IMR-90 (cell line): ENCODE results near the gene ARHGEF40. TPM values are rescaled to one million over a fixed set of nuclear protein-coding genes. Genes with fewer than 3 reads are reported as not detected.

Experiments
- ATAC-seq: fragments of 200-7000 bp; cut with Tn5 transposase; 2 replicates; pipeline ENCODE4 v1.9.1; 2020; ENCODE audit warnings: low read depth, mild to moderate bottlenecking, moderate library complexity
- BruUV-seq: library from RNA; stranded (reverse); fragments of 400-500 nt; replicated peaks from 2 replicates; lab custom pipeline; 2021; lab: Mats Ljungman, UMichigan
- CTCF ChIA-PET: fragments of 300-600 bp; formaldehyde crosslinking; extraction: SDS; loops from one replicate; lab custom pipeline; 2021; ENCODE audit warnings: antibody characterized with exemption; lab: Yijun Ruan, JAX
- POLR2A ChIA-PET: fragments of 300-600 bp; sonication (Branson Sonifier 250); formaldehyde crosslinking; loops from one replicate; lab custom pipeline; 2022; ENCODE audit warnings: antibody characterized with exemption; ENCODE audit not compliant: unreplicated experiment; lab: Charles Lee
- DNase-seq: peaks from one replicate; pipeline ENCODE4 v3.0.0; 2013
- H2AFZ ChIP-seq: replicated peaks from 2 replicates; pipeline ENCODE3; 2013; ENCODE audit warnings: low read length, mild to moderate bottlenecking; ENCODE audit not compliant: poor library complexity
- H2AK5ac ChIP-seq: 2 replicates; pipeline ENCODE4 v1.6.1; 2013; ENCODE audit warnings: low read depth, low read length, inconsistent platforms
- H2AK9ac ChIP-seq: replicated peaks from 2 replicates; pipeline ENCODE3; 2013; ENCODE audit warnings: mild to moderate bottlenecking, low read depth, low read length, moderate library complexity; ENCODE audit not compliant: poor library complexity
- H2BK120ac ChIP-seq: 2 replicates; pipeline ENCODE4 v1.6.1; 2013; ENCODE audit warnings: low read depth, low read length, inconsistent platforms
- H2BK15ac ChIP-seq: 3 replicates; pipeline ENCODE4 v1.6.1; 2013; ENCODE audit warnings: low read depth, low read length, inconsistent platforms
- H2BK20ac ChIP-seq: 2 replicates; pipeline ENCODE4 v1.6.1; 2013; ENCODE audit warnings: low read depth, mild to moderate bottlenecking, inconsistent platforms, low read length, moderate library complexity
- H2BK5ac ChIP-seq: 2 replicates; pipeline ENCODE4 v1.6.1; 2013; ENCODE audit warnings: mild to moderate bottlenecking, low read depth, low read length, inconsistent platforms; ENCODE audit not compliant: poor library complexity, severe bottlenecking
- H3K14ac ChIP-seq: replicated peaks from 2 replicates; pipeline ENCODE4 v1.6.1; 2013; ENCODE audit warnings: low read depth, low read length, inconsistent platforms
- H3K18ac ChIP-seq: 2 replicates; pipeline ENCODE4 v1.6.1; 2013; ENCODE audit warnings: low read depth, low read length, control low read depth
- H3K23ac ChIP-seq: 2 replicates; pipeline ENCODE4 v1.6.1; 2013; ENCODE audit warnings: low read depth, low read length, inconsistent platforms
- H3K27ac ChIP-seq: 2 replicates; pipeline ENCODE4 v1.5.1; 2013; ENCODE audit warnings: mild to moderate bottlenecking, control low read depth, low read length; ENCODE audit not compliant: insufficient read depth
- H3K27me3 ChIP-seq: 2 replicates; pipeline ENCODE4 v1.6.1; 2013; ENCODE audit warnings: low read length; ENCODE audit not compliant: control insufficient read depth, insufficient read depth
- H3K36me3 ChIP-seq: 2 replicates; pipeline ENCODE4 v1.6.1; 2013; ENCODE audit warnings: low read length, mixed read lengths; ENCODE audit not compliant: control insufficient read depth, insufficient read depth
- H3K4ac ChIP-seq: 2 replicates; pipeline ENCODE4 v1.6.1; 2013; ENCODE audit warnings: low read depth, low read length, inconsistent platforms
- H3K4me1 ChIP-seq: 2 replicates; pipeline ENCODE4 v1.6.1; 2013; ENCODE audit warnings: low read length, mixed read lengths; ENCODE audit not compliant: control insufficient read depth, insufficient read depth
- H3K4me2 ChIP-seq: 2 replicates; pipeline ENCODE4 v1.6.1; 2013; ENCODE audit warnings: low read depth, mild to moderate bottlenecking, control low read depth, low read length, moderate library complexity
- H3K4me3 ChIP-seq: 2 replicates; pipeline ENCODE4 v1.5.1; 2013; ENCODE audit warnings: low read depth, mild to moderate bottlenecking, control low read depth, low read length, moderate library complexity; ENCODE audit not compliant: insufficient read depth
- H3K56ac ChIP-seq: 2 replicates; pipeline ENCODE4 v1.6.1; 2013; ENCODE audit warnings: low read length, inconsistent platforms; ENCODE audit not compliant: insufficient read depth; ENCODE audit errors: extremely low read depth
- H3K79me1 ChIP-seq, 2 experiments: 2 replicates each; pipeline ENCODE4 v1.6.1; 2013; ENCODE audit warnings: low read length in 2 of 2, inconsistent platforms in 1 of 2, low read depth in 1 of 2
- H3K9ac ChIP-seq: 2 replicates; pipeline ENCODE4 v1.6.1; 2013; ENCODE audit warnings: low read depth, low read length, control low read depth
- H3K9me1 ChIP-seq: 2 replicates; pipeline ENCODE4 v1.6.1; 2013; ENCODE audit warnings: low read length, inconsistent platforms; ENCODE audit not compliant: insufficient read depth
- H3K9me3 ChIP-seq: 2 replicates; pipeline ENCODE4 v1.6.1; 2013; ENCODE audit warnings: low read length; ENCODE audit not compliant: control insufficient read depth, insufficient read depth
- H4K20me1 ChIP-seq: 2 replicates; pipeline ENCODE4 v1.6.1; 2013; ENCODE audit warnings: low read length, inconsistent platforms; ENCODE audit not compliant: insufficient read depth
- H4K5ac ChIP-seq: 2 replicates; pipeline ENCODE4 v1.6.1; 2013; ENCODE audit warnings: mild to moderate bottlenecking, low read depth, low read length, control low read depth
- H4K8ac ChIP-seq, 2 experiments: 2 replicates each; pipeline ENCODE4 v1.6.1; 2013; ENCODE audit warnings: low read depth in 2 of 2, low read length in 2 of 2, control low read depth in 1 of 2, inconsistent platforms in 1 of 2
- H4K91ac ChIP-seq: 2 replicates; pipeline ENCODE4 v1.6.1; 2013; ENCODE audit warnings: low read depth, low read length, inconsistent platforms; ENCODE audit not compliant: insufficient read depth
- BHLHE40 ChIP-seq: fragments of 150-350 bp; IDR thresholded peaks from 2 replicates; pipeline ENCODE4 v1.6.1; 2016; ENCODE audit warnings: mild to moderate bottlenecking, low read depth, low read length
- FOS ChIP-seq: fragments of 150-350 bp; IDR thresholded peaks from 2 replicates; pipeline ENCODE4 v1.6.1; 2016; ENCODE audit warnings: low read depth, low read length
- NFE2L2 ChIP-seq: fragments of 150-350 bp; IDR thresholded peaks from 2 replicates; pipeline ENCODE4 v1.6.1; 2016; ENCODE audit warnings: low read depth, mild to moderate bottlenecking, low read length
- RCOR1 ChIP-seq: IDR thresholded peaks from 2 replicates; pipeline ENCODE4 v1.6.1; 2012; ENCODE audit warnings: mild to moderate bottlenecking, low read length, improper control_type of control experiment; ENCODE audit not compliant: insufficient replicate concordance
- RFX5 ChIP-seq: IDR thresholded peaks from 2 replicates; pipeline ENCODE4 v1.8.0; 2012; ENCODE audit warnings: low read depth, mild to moderate bottlenecking, low read length, moderate library complexity
- SMC3 ChIP-seq: fragments of 150-350 bp; IDR thresholded peaks from 2 replicates; pipeline ENCODE4 v1.6.1; 2016; ENCODE audit warnings: low read depth, mild to moderate bottlenecking, antibody characterized with exemption, low read length, moderate library complexity
- WGBS, 2 experiments: methylation state at CpG; one replicate each; pipeline versions ENCODE4 v1.1.5 to v1.1.7; 2013; ENCODE audit warnings: missing lambda C conversion rate in 2 of 2; ENCODE audit not compliant: insufficient read length in 1 of 2; ENCODE audit errors: extremely low coverage in 2 of 2; 5-methylcytosine and 5-hydroxymethylcytosine counted together
- dilution Hi-C: fragments of 300-500 bp; cut with HindIII; formaldehyde crosslinking; loops from one replicate; pipeline ENCODE4 v1.14.3; 2018; ENCODE audit warnings: low sequenced_read_pairs; ENCODE audit not compliant: unreplicated experiment
- in situ Hi-C: fragments of 300-500 bp; cut with MboI; formaldehyde crosslinking; loops from 3 replicates; pipeline ENCODE4 v1.14.3; 2019; ENCODE audit warnings: low sequenced_read_pairs, inconsistent platforms, mixed read lengths
- intact Hi-C: fragments of 100-400 bp; cut with micrococcal nuclease; formaldehyde crosslinking; loops from 2 replicates; pipeline ENCODE4 v1.10.0; 2022
- polyA plus RNA-seq, 3 experiments: library from polyadenylated mRNA; depleted of rRNA; stranded (reverse); fragments of >200 nt; gene quantifications; 2 replicates each; pipeline ENCODE4 v1.2.3, GENCODE V29; 2012; ENCODE audit warnings: low replicate concordance in 1 of 3
- total RNA-seq: library from RNA; depleted of rRNA; stranded (reverse); fragments of >200 nt; gene quantifications from 2 replicates; pipeline ENCODE4 v1.2.3, GENCODE V29; 2012
- TF ChIP-seq, protein P1 (sequence below): fragments of 150-350 bp; IDR thresholded peaks from 2 replicates; pipeline ENCODE4 v1.6.1; 2017; ENCODE audit warnings: mild to moderate bottlenecking, antibody characterized with exemption, low read length, low read depth
- TF ChIP-seq, protein P2 (sequence below): fragments of 150-350 bp; IDR thresholded peaks from 2 replicates; pipeline ENCODE4 v1.6.1; 2016; ENCODE audit warnings: low read depth, mild to moderate bottlenecking, low read length, moderate library complexity, borderline replicate concordance

The ARHGEF40 gene
- total and polyA plus RNA-seq, 2 of the 4 experiments (the other 2 are of a cell fraction) = 18.1 to 58.4 TPM

DNA sequence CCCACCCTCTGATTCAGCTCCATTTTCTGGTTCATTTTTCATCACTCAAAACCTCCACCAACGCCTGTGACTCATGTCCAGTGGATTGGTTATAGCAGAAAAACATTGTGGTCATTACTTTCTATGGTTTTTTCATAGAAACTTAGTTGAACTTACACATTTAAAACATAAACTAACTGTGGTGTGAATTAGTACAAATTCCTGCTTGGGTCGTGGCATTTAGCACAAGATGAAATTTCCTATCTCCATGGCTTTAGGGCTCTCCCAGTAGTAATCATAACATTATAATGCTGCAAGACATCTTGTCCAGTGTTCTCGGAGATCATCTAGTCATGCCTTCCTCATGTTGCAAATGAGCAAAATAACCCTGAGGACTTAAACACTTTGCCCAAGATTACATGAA is 20.8 kb upstream of the ARHGEF40 start:
- dilution Hi-C loops (no loop called here), in situ Hi-C loops (no loop called here), intact Hi-C loops (no loop called here)
- Histone ChIP-seq H3K4me1 (peaks cover 4% of the 10 kb centered on the region; the same call in 1 of the 2 replicates), H3K79me1 (no peaks in the 10 kb centered on the region), H3K56ac (no peak overlapping the region), H3K9ac (no peak overlapping the region), H4K5ac (no peak overlapping the region), H3K23ac (no peak overlapping the region), H2BK20ac (no peak overlapping the region), H2BK5ac (no peak overlapping the region), H2AFZ (no peak overlapping the region), H3K18ac (no peak overlapping the region; the same call in 1 of the 2 replicates), H2BK120ac (no peak overlapping the region), H4K20me1 (no peaks in the 10 kb centered on the region), H2BK15ac (no peak overlapping the region), H3K9me1 (no peaks in the 10 kb centered on the region), H3K27me3 (peaks cover 13% of the 10 kb centered on the region), H3K9me3 (no peaks in the 10 kb centered on the region), H4K8ac (no peak overlapping the region), H3K4me3 (0 out of 2 replicates have a peak overlapping the region, but pooled peaks have one; percentile 11), H3K14ac (no peak overlapping the region), H3K4ac (no peak overlapping the region), H3K27ac (no peak overlapping the region), H3K4me2 (peak overlapping the region; percentile 86; the same call in 1 of the 2 replicates), H3K36me3 (no peaks in the 10 kb centered on the region), H2AK5ac (no peak overlapping the region), H2AK9ac (no peak overlapping the region), H4K91ac (no peak overlapping the region)
- BruUV-seq = no TSS peak
- DNase-seq (peak; percentile 59), ATAC-seq (peak; percentile 74)
- POLR2A ChIA-PET = no interaction called here
- WGBS, 2 experiments = 60% methylated on average over 1 of the region's 3 CpGs; no CpG with 5 or more reads in 1 of the 2 experiments
- TF ChIP-seq NFE2L2 = no peak
- no peak for TF ChIP-seq SMC3
- TF ChIP-seq RFX5 = no peak
- TF ChIP-seq, protein P1, sequence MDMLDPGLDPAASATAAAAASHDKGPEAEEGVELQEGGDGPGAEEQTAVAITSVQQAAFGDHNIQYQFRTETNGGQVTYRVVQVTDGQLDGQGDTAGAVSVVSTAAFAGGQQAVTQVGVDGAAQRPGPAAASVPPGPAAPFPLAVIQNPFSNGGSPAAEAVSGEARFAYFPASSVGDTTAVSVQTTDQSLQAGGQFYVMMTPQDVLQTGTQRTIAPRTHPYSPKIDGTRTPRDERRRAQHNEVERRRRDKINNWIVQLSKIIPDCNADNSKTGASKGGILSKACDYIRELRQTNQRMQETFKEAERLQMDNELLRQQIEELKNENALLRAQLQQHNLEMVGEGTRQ = no peak
- 0 out of 2 replicates have a peak, but pooled peaks have one; percentile 11 for TF ChIP-seq FOS
- TF ChIP-seq, protein P2, sequence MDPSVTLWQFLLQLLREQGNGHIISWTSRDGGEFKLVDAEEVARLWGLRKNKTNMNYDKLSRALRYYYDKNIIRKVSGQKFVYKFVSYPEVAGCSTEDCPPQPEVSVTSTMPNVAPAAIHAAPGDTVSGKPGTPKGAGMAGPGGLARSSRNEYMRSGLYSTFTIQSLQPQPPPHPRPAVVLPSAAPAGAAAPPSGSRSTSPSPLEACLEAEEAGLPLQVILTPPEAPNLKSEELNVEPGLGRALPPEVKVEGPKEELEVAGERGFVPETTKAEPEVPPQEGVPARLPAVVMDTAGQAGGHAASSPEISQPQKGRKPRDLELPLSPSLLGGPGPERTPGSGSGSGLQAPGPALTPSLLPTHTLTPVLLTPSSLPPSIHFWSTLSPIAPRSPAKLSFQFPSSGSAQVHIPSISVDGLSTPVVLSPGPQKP = no peak
- no peak for TF ChIP-seq RCOR1
- TF ChIP-seq BHLHE40 = no peak
- CTCF ChIA-PET = no interaction called here
